AG04449 (cell line): ENCODE data around the gene NHS.
A peak's percentile ranks its signal among the peaks of the same experiment; 100 is the strongest.

Experiments used
- CTCF ChIA-PET: fragments of 350-600 bp; formaldehyde crosslinking; extraction: SDS; loops from one replicate; lab custom pipeline; 2021; ENCODE audit warnings: antibody characterized with exemption; lab: Yijun Ruan, JAX
- POLR2A ChIA-PET: fragments of 400-600, 350-600 bp; formaldehyde crosslinking; extraction: SDS; loops from one replicate; lab custom pipeline; 2020; ENCODE audit warnings: antibody characterized with exemption, inconsistent platforms; lab: Yijun Ruan, JAX
- DNase-seq: peaks from one replicate; pipeline ENCODE4 v3.0.0-alpha.2; 2010; ENCODE audit warnings: low read depth, low spot score
- H3K4me3 ChIP-seq: 2 replicates; pipeline ENCODE4 v1.5.1; 2011; ENCODE audit warnings: low read depth, mild to moderate bottlenecking, control low read depth, low read length
- CTCF ChIP-seq: IDR thresholded peaks from one replicate; pipeline ENCODE4 v1.5.1; 2011; ENCODE audit warnings: mild to moderate bottlenecking, moderate library complexity, low read length, control low read depth, inconsistent platforms; ENCODE audit not compliant: insufficient read depth; ENCODE audit errors: missing control alignments

The NHS gene

GRCh38 chrX:17375637-17376430 lies 834 bp downstream of the NHS start:
- ChIA-PET CTCF (interaction anchor here (1.1 kb wide), 2 partner anchors 145 to 207 kb away, joined by 3 read pairs; no protein-coding TSS in a partner anchor), POLR2A (interaction anchor here (0.8 to 1.1 kb wide), 2 partner anchors 216 to 226 kb away, joined by 3 to 5 read pairs; no protein-coding TSS in a partner anchor)
- no peak for DNase-seq
- peak overlapping the region; percentile 70 for H3K4me3 ChIP-seq
- TF ChIP-seq CTCF: no peak

DNA sequence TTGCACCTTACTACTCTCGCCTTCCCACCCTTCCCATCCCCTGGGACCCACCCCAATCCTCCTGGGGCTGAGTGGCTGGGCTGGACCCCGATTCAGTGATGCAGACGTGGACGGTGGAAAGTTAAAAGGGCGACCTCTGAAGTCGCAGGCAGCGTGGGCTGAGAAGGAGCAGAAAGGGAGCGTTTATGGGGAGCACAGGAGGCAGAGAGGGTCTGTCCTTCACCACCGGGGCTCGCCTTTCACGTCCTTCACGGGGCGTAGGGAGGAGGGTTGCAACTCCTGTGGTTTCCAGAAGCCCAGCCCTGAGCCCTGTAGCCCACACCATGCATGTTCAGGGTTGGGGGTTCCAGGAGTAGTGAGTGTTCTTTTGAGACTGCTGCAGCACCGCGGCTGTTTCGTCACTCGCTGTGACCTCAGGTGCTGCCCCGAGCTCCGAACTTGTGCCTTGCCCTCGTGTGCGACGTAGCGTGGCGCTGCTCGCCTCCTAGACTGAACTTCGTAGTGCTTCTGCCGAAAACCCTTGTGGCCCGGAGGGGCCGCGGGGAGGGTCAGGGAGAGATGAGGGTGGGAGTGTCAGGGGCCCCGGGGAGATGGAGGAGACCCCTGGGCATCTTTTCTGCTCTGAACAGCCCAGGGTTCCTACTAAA lies 1.6 kb downstream of the NHS start:
- POLR2A ChIA-PET: interaction anchor here (0.8 to 1.1 kb wide), 2 partner anchors 215 to 225 kb away, joined by 3 to 5 read pairs; no protein-coding TSS in a partner anchor
- peak overlapping the region; percentile 70 for H3K4me3 ChIP-seq
- CTCF ChIA-PET: interaction anchor here (1.1 to 1.3 kb wide), 3 partner anchors 206 to 313 kb away, joined by 3 read pairs; no protein-coding TSS in a partner anchor

DNA sequence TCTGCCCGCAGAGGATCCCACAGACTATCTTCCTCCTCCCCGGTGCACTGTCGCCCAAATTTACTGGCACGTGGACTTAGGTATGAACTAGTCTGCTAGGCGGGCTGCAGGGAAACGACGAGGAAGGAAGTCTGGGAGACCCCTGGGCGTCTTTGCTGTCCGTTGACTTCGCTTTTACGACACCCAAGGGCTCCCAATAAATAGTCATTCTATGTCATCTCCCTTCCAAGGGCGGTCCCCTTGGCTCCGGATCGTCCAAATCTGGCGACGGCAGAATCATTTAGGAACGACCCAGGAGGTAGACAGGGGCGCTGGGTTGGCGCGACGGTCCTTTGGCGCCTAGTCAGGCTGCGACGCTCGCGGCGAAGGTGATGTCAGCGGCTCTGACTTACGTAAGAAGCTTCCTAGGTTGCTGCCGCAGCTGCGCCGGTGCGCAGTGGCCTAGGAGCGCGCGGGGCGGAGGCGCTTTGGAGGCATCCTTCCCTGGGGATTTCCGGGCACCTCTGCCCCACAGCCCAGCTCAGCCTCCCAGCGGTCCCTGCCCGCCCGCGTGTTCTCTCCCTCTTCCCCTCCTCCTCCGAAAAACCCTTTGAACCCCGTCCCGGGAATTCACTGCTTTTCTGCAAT lies 2.2 kb downstream of the NHS start:
- ChIA-PET CTCF (interaction anchor here (1.1 to 1.3 kb wide), 2 partner anchors 208 to 313 kb away, joined by 3 read pairs; no protein-coding TSS in a partner anchor), POLR2A (no interaction called here)
- DNase-seq: no peak
- TF ChIP-seq CTCF: no peak
- peak overlapping the region; percentile 70 for H3K4me3 ChIP-seq

More for the DNA sequence above, 1.6 kb downstream of the NHS start:
- DNase-seq: no peak
- TF ChIP-seq CTCF: no peak

- DNase-seq: no peak
- peak overlapping the region; percentile 70 for H3K4me3 ChIP-seq
- TF ChIP-seq CTCF: no peak
- ChIA-PET POLR2A (no interaction called here), CTCF (interaction anchor here (1.1 to 1.3 kb wide), 2 partner anchors 208 to 312 kb away, joined by 3 read pairs; no protein-coding TSS in a partner anchor)
Observed at GRCh38 chrX:17377795-17378194, 2.8 kb downstream of the NHS start.

- ChIA-PET POLR2A (no interaction called here), CTCF (no interaction called here)
- no peak overlapping the region for H3K4me3 ChIP-seq
- DNase-seq: no peak
- no peak for TF ChIP-seq CTCF
Observed at GRCh38 chrX:17380221-17380620, 5.2 kb downstream of the NHS start.
